ENCODE measurements around the gene ADAM8.
"Not testable (repeated sequence)": the region's sequence is repeated elsewhere in the genome, so short reads cannot be mapped to it uniquely, and the experiment has no call there.

ADAM8 gene

DNA sequence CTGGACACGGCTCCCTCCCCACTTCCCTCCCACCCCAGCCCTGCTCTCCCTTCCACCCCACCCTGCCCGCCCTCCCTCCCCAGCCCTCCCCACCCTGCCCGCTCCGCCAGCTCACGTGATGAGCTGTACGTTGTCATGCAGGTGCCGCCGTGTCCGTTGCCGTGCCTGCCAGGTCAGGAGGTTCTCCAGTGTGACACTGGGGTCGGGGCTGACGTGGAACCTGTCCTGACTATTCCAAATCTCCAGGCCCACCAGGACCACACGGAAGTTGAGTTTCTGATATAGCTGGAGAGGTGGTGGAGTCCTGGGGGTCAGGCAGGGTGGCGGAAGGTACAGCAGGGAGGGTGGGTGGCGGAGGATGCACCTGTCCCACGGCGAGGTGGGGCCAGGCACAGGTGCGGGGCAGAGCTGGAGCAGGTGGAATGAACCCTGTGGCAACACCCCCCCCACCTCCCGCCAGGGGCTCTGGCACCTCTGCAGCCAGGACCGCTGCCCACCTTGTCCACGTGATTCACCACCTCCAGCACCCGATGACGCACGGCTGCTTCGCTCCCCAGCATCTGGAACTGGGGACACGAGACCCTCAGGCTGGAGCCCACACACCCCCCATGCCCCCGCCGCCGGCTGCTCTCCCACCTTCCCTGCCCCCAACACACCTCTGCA lies 4.2 kb downstream of the ADAM8 start:
- Mint-ChIP-seq H3K9me3 (no peaks in the 10 kb centered on the region), H3K27me3 (ENCODE audit: low read depth) (no peaks in the 10 kb centered on the region), H3K4me3 (no peak overlapping the region), H3K4me1 (ENCODE audit: low read depth) (peaks cover 2% of the 10 kb centered on the region), H3K27ac (peak overlapping the region; percentile 45), H3K36me3 (ENCODE audit: low read depth) (peaks cover 9% of the 10 kb centered on the region)
- no peak for DNase-seq (ENCODE audit: low spot score)

DNA sequence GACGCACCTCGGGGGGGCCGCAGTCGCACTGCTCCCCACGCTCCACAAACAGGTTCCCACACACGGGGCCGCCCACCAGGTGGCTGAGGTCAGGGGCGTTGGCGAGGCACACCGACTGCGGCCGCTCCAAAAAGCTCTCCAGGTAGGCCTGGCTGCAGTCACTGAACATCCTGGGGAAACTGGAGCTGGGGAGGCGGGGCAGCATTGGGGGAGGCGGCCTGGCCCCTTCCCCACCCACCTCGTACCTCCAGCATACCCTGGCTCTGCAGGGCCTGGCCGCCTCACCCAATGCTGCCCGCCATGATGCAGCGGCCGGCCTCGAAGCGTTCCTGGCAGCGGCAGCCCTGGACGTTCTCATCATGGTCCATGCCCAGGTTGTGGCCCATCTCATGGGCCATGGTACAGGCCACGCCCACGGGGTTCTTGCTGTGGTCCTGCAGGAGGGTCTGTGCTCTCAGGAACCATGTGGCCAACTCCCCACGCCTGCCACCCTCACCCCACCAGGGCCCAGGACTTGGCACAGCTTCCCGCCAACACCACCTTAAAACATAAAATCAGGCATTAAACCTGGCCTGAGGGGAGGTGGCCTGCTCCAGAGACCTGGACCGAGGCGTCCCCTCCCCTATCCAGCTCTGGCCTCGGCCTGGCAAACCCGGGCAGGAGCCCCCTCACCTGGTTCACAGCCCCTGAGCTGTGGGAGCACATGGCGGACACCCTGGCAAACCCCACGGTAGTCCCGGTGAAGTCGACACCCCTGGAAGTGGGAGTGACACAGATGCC lies 5.0 kb downstream of the ADAM8 start:
- no peak overlapping the region for H3K4me3 Mint-ChIP-seq
- peaks cover 2% of the 10 kb centered on the region for H3K4me1 Mint-ChIP-seq (ENCODE audit: low read depth)
- DNase-seq (ENCODE audit: low spot score), result no peak
- H3K9me3 Mint-ChIP-seq, result no peaks in the 10 kb centered on the region
- no peak overlapping the region for H3K27ac Mint-ChIP-seq
- H3K36me3 Mint-ChIP-seq (ENCODE audit: low read depth), result peaks cover 9% of the 10 kb centered on the region
- H3K27me3 Mint-ChIP-seq (ENCODE audit: low read depth), result no peaks in the 10 kb centered on the region

DNA sequence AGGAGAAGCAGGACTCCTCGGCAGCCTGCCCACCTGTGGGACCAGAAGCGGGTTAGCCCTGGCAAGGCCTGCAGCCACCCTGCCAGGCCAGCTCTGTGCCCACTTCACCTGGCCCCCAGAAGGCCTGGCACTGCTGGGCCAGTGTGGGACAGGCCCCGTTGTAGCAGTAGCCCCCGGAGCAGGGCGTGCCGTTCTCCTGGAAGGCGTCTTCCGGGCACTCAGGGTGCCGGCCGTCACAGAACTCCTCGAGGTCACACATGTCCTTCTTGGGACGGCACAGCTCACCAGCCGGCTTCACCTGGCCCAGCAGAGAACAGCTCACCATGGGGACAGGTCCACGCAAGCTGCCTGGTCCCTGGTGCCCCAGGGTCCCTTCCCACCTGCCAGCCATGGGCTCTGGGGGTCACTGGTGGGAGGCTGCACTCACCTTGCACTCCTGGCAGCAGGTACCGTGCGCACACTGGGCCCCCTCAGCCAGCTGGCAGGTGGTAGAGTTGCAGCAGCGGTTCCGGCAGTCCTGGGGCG lies 5.8 kb downstream of the ADAM8 start:
- Mint-ChIP-seq H3K36me3 (ENCODE audit: low read depth) (peaks cover 12% of the 10 kb centered on the region), H3K9me3 (no peaks in the 10 kb centered on the region), H3K4me1 (ENCODE audit: low read depth) (peaks cover 2% of the 10 kb centered on the region), H3K27ac (no peak overlapping the region), H3K27me3 (ENCODE audit: low read depth) (no peaks in the 10 kb centered on the region), H3K4me3 (no peak overlapping the region)
- no peak for DNase-seq (ENCODE audit: low spot score)

DNA sequence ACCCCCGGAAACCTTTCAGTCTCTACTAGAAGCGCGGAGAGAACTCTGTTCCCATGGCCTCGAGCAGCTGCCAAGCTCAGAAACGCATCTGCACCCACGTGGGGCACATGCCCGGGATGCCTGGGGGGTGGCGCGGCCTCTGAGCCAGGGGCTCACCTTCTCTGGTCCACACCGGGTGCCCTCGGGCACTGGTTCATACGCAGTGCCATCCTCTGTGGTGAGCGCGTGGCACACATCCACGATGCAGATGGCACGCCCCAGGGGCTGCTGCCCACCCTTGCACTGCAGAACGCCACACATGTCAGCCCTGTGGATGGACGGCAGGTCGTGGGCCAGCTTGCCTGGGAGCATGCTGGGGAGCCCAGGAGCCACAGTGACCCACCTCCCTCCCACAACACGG lies 6.5 kb downstream of the ADAM8 start:
- DNase-seq (ENCODE audit: low spot score), result no peak
- no peak overlapping the region for H3K27ac Mint-ChIP-seq
- H3K4me3 Mint-ChIP-seq, result no peak overlapping the region
- no peaks in the 10 kb centered on the region for H3K9me3 Mint-ChIP-seq
- H3K36me3 Mint-ChIP-seq (ENCODE audit: low read depth), result peaks cover 14% of the 10 kb centered on the region
- H3K4me1 Mint-ChIP-seq (ENCODE audit: low read depth), result peaks cover 6% of the 10 kb centered on the region
- no peaks in the 10 kb centered on the region for H3K27me3 Mint-ChIP-seq (ENCODE audit: low read depth)

DNA sequence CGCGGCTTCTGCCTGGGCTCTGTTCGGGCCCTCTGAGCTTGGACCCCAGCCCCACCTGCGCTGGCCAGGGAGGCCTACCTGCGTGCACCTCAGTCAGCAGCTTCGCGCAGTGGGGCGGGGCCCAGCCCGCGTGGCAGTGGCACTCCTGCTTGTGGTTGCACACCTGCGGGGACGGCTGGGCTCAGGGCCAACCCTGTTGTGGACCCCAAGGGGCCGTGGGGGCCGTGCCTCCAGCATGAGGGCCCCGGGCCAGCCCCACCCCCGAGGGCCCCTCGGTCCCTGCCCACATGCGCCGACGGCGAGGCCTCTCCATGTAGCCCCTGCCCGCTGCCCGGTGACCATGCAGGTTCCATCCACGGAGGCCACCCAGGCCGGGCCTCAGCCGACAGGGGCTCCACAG lies 7.3 kb downstream of the ADAM8 start:
- no peaks in the 10 kb centered on the region for H3K9me3 Mint-ChIP-seq
- peaks cover 20% of the 10 kb centered on the region for H3K36me3 Mint-ChIP-seq (ENCODE audit: low read depth)

DNA sequence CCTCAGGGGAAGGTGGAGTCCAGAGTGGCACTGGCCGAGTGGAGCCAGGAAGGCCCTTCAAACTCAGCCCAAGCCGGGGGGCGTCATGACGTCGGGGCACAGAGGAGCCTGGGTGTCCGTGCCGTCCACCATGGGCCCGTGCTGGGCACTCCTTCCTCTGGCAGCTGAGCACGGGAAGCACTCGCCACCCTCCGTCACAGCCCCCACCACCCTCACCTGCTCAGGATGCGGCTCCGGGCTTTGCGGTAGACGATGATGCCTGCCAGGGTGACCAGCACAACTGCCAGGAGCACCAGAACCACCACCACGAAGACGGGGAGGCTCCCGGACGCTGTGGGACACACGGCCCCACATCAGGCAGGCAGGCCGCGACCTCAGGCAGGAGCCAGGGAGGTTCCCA lies 8.1 kb downstream of the ADAM8 start:
- DNase-seq (ENCODE audit: low spot score), result no peak
- peaks cover 18% of the 10 kb centered on the region for H3K4me1 Mint-ChIP-seq (ENCODE audit: low read depth)
- peaks cover 26% of the 10 kb centered on the region for H3K36me3 Mint-ChIP-seq (ENCODE audit: low read depth)
- H3K9me3 Mint-ChIP-seq, result no peaks in the 10 kb centered on the region
- H3K4me3 Mint-ChIP-seq, result no peak overlapping the region
- no peak overlapping the region for H3K27ac Mint-ChIP-seq
- no peaks in the 10 kb centered on the region for H3K27me3 Mint-ChIP-seq (ENCODE audit: low read depth)

More for the DNA sequence above, 7.3 kb downstream of the ADAM8 start:
- Mint-ChIP-seq H3K27me3 (ENCODE audit: low read depth) (no peaks in the 10 kb centered on the region), H3K4me3 (no peak overlapping the region), H3K4me1 (ENCODE audit: low read depth) (peaks cover 11% of the 10 kb centered on the region), H3K27ac (no peak overlapping the region)
- no peak for DNase-seq (ENCODE audit: low spot score)

DNA sequence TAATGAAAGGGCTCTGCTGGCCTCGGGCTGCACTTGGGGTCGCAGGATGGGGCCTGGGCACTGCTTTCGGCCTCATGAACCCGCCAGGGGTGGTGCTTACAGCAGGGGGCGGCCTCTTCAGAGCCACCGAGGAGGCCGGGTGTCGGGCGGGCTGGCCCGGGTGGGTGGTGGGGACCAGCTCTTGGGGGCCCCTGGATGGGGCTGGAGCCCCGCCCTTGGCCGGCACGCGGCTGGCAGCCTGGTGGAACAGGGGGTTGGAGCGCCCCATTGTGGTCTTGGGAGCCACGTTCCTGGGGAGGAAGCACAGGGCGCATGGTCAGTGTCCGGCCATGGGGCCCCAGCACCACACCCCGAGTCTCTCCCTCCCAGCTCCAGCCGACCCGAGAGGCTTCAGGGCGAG lies 8.8 kb downstream of the ADAM8 start:
- no peaks in the 10 kb centered on the region for H3K27me3 Mint-ChIP-seq (ENCODE audit: low read depth)
- H3K9me3 Mint-ChIP-seq, result no peaks in the 10 kb centered on the region
- H3K27ac Mint-ChIP-seq, result no peak overlapping the region
- peaks cover 32% of the 10 kb centered on the region for H3K36me3 Mint-ChIP-seq (ENCODE audit: low read depth)
- H3K4me3 Mint-ChIP-seq, result no peak overlapping the region
- H3K4me1 Mint-ChIP-seq (ENCODE audit: low read depth), result peaks cover 22% of the 10 kb centered on the region
- no peak for DNase-seq (ENCODE audit: low spot score)

DNA sequence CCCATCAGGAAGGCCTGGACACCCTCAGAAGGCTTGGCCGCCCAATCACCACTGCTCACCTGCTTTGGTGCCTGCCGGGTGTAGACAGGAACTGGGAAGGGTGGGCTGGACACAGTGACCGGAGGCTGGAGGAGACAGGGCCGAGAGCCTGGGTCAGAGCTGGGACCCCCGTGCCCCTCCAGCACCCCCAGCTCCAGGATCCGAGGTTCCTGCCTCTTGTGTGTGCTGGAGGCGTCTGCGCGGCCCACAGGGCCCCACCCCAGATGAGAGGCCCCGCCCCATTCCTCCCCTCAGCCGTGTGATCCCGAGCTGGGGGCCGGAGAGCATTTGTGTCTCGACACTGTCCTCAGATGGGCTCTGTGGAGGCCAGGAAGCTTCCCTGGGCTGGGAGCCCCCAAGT lies 9.4 kb downstream of the ADAM8 start:
- peaks cover 27% of the 10 kb centered on the region for H3K4me1 Mint-ChIP-seq (ENCODE audit: low read depth)
- H3K27me3 Mint-ChIP-seq (ENCODE audit: low read depth), result no peaks in the 10 kb centered on the region
- H3K9me3 Mint-ChIP-seq, result no peaks in the 10 kb centered on the region
- no peak overlapping the region for H3K27ac Mint-ChIP-seq
- no peak for DNase-seq (ENCODE audit: low spot score)
- no peak overlapping the region for H3K4me3 Mint-ChIP-seq
- H3K36me3 Mint-ChIP-seq (ENCODE audit: low read depth), result peaks cover 37% of the 10 kb centered on the region

DNA sequence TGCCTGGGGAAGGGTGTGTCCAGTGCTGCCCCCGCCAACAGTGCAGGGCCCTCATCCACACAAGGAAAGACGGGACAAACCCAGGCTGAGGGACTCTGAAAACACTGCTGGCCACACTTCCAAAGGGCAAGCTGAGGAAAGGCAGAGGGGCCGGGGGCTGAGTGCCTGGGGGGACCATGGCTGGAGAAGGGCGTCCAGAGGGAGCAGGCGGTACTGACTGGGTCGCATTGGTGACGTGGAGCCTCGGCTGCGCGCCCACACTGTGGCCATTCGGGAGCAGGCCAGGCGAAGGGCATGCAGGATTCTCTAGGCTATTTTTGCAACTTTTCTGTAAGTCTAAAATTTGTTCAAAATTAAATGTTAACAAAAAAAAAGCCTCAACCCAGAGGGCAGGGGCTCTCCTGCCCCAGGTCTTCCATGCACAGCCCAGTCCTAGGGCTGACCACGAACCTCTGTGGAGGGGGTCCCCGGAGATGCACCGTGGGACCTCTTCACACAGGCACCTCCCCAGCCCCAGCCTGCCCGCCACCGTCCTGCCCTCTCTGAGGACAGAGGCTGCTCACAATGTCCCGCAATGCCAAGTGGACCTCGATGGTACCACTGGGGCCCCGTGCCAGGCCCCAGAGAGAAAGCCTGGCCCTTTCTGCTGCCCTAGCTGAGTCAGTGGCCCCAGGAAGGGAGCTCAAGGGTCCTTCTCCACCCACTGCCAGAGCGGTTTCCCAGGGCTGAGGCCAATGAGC lies 10.4 kb downstream of the ADAM8 start:
- H3K27me3 Mint-ChIP-seq (ENCODE audit: low read depth), result no peaks in the 10 kb centered on the region
- peaks cover 30% of the 10 kb centered on the region for H3K4me1 Mint-ChIP-seq (ENCODE audit: low read depth)
- no peak for DNase-seq (ENCODE audit: low spot score)
- H3K27ac Mint-ChIP-seq, result peak overlapping the region; percentile 41
- no peaks in the 10 kb centered on the region for H3K9me3 Mint-ChIP-seq
- H3K4me3 Mint-ChIP-seq, result no peak overlapping the region
- H3K36me3 Mint-ChIP-seq (ENCODE audit: low read depth), result peaks cover 34% of the 10 kb centered on the region

DNA sequence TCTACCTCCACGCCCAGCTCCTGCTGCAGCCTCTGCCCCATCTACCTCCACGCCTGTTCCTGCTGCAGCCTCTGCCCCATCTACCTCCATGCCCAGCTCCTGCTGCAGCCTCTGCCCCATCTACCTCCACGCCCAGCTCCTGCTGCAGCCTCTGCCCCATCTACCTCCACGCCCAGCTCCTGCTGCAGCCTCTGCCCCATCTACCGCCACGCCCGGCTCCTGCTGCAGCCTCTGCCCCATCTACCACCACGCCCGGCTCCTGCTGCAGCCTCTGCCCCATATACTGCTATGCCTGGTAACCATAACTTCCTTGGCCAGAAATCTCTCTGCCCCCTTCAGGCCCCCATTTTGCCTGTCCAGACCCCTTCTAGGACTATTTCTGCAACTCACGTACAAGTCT lies 11.6 kb downstream of the ADAM8 start:
- H3K27me3 Mint-ChIP-seq (ENCODE audit: low read depth); H3K9me3 Mint-ChIP-seq; DNase-seq (ENCODE audit: low spot score): not testable (repeated sequence)
- Mint-ChIP-seq H3K4me3 (peak overlapping the region; percentile 65), H3K36me3 (ENCODE audit: low read depth) (peaks cover 34% of the 10 kb centered on the region), H3K4me1 (ENCODE audit: low read depth) (peaks cover 42% of the 10 kb centered on the region), H3K27ac (peak overlapping the region; percentile 62)

DNA sequence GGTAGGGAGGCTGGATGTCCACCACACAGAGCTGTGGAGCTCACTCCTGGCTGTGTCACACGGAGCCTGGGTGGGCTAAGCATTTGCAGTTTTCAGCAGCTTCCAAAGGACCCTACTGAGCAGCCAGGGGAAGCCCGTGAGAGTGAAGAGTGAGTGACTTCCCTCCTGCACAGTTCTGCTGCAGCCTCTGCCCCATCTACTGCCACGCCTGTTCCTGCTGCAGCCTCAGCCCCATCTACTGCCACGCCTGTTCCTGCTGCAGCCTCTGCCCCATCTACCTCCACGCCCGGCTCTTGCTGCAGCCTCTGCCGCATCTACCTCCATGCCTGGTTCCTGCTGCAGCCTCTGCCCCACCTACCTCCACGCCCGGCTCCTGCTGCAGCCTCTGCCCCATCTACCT lies 12.2 kb downstream of the ADAM8 start:
- peaks cover 47% of the 10 kb centered on the region for H3K4me1 Mint-ChIP-seq (ENCODE audit: low read depth)
- peak overlapping the region; percentile 71 for H3K4me3 Mint-ChIP-seq
- peaks cover 34% of the 10 kb centered on the region for H3K36me3 Mint-ChIP-seq (ENCODE audit: low read depth)
- no peaks in the 10 kb centered on the region for H3K27me3 Mint-ChIP-seq (ENCODE audit: low read depth)
- H3K27ac Mint-ChIP-seq, result peak overlapping the region; percentile 74
- no peaks in the 10 kb centered on the region for H3K9me3 Mint-ChIP-seq
- DNase-seq (ENCODE audit: low spot score), result no peak

DNA sequence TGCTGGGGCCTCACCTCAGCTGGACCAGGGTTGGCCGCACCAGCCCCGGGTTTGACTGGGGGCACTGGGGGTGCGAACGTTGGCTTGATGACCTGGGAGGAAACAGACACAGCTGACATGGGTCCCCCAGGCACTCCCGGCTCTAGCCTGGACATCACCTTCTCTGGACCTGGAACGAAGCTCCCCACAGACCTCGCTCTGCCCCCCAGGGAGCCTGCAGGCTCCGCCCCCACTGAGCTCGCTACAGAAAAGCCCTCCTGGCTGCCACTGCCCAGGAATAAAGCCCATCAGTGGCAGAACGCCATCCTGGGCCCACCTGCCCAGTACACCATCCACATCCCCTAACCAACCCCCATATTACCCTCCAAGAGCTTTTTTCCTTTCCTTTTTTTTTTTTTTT lies 13.0 kb downstream of the ADAM8 start:
- H3K4me3 Mint-ChIP-seq, result peak overlapping the region; percentile 32
- H3K4me1 Mint-ChIP-seq (ENCODE audit: low read depth), result peaks cover 53% of the 10 kb centered on the region

DNA sequence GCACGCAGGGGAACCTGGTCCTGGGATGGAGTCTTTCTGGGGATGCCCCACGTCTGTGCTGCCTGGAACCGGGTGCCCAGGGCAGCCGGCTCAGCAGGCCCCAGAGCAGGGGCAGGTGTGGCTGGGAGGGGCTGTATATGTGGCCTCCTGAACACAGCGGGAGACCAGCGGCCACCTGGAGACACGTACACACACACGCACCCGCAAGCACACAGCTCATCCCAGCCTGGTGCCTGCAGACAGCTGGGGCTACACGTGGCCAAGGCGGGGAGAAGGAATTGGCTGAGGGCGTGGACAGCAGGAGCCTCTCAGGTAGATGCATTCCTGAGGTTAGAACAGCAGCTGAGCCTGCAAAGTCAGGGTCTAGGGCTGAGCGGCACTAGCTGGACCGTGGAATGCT lies 14.0 kb downstream of the ADAM8 start:
- H3K9me3 Mint-ChIP-seq, result no peaks in the 10 kb centered on the region
- no peak for DNase-seq (ENCODE audit: low spot score)
- H3K27me3 Mint-ChIP-seq (ENCODE audit: low read depth), result no peaks in the 10 kb centered on the region
- peak overlapping the region; percentile 60 for H3K27ac Mint-ChIP-seq
- H3K4me1 Mint-ChIP-seq (ENCODE audit: low read depth), result peaks cover 57% of the 10 kb centered on the region
- peak overlapping the region; percentile 34 for H3K4me3 Mint-ChIP-seq
- H3K36me3 Mint-ChIP-seq (ENCODE audit: low read depth), result peaks cover 33% of the 10 kb centered on the region

More for the DNA sequence above, 13.0 kb downstream of the ADAM8 start:
- no peaks in the 10 kb centered on the region for H3K27me3 Mint-ChIP-seq (ENCODE audit: low read depth)
- peaks cover 33% of the 10 kb centered on the region for H3K36me3 Mint-ChIP-seq (ENCODE audit: low read depth)
- peak overlapping the region; percentile 74 for H3K27ac Mint-ChIP-seq
- H3K9me3 Mint-ChIP-seq, result no peaks in the 10 kb centered on the region
- no peak for DNase-seq (ENCODE audit: low spot score)
